Measurements from ENCODE around the gene PDC.

DNA sequence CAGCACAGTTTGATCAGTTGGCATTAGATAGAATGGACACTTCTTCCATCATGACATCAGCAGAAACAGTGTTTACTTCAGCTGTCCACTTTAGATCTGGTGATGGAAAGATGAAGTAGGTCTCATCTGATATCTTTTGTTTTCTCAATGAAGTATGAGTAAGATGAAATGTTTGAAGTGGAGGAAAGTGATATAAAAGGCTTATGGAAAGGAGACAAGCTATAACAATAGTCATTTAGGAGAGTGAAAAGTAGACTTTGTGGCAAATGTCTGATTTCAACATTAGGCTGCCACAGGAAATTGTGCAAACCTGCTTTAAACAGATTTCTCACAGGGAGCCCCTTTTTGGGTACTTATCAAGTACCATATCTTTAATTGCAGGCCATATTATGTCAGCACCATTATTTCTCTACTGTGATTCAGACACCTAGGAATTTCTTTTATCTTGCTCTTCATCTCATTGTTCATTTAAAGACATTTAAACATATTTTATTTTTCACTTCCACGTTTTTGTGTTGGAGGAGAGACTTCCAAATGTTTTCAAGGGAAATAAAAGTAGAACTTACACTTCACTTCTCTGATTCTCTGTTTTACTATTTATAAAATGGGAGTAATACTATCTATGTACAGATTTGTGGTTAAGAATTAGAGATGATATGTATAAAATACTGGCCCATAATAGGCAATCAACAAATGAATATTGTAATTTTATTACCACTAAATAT, 18.1 kb downstream of the PDC start:
- TF ChIP-seq POLR2A (IDR thresholded peaks at IDR 0.05) (no peak), CTCF (IDR thresholded peaks at IDR 0.05) (no peak)
